ENCODE measurements around the gene ASIC3. TPM values are rescaled to one million over a fixed set of nuclear protein-coding genes. Genes with fewer than 3 reads are reported as not detected.
"Not testable (repeated sequence)": the region's sequence is repeated elsewhere in the genome, so short reads cannot be mapped to it uniquely, and the experiment has no call there.

ASIC3 gene
- 1 to 10 TPM; 2.1 to 6.4 (median 4.3) TPM for polyA plus RNA-seq (ENCODE audit: insufficient read length in 10 of 10)
- long read RNA-seq, donor 1 = 0 reads
- long read RNA-seq, donor 2 = 0 reads
- long read RNA-seq, donor 3 = 0 reads
- long read RNA-seq, donor 4 = 0 reads
- long read RNA-seq, donor 5 = 0 reads
- long read RNA-seq, donor 6 = 0 reads
- long read RNA-seq, donor 7 = 0 reads
- long read RNA-seq, donor 8 = 0 reads
- long read RNA-seq, donor 9 = 0 reads

DNA sequence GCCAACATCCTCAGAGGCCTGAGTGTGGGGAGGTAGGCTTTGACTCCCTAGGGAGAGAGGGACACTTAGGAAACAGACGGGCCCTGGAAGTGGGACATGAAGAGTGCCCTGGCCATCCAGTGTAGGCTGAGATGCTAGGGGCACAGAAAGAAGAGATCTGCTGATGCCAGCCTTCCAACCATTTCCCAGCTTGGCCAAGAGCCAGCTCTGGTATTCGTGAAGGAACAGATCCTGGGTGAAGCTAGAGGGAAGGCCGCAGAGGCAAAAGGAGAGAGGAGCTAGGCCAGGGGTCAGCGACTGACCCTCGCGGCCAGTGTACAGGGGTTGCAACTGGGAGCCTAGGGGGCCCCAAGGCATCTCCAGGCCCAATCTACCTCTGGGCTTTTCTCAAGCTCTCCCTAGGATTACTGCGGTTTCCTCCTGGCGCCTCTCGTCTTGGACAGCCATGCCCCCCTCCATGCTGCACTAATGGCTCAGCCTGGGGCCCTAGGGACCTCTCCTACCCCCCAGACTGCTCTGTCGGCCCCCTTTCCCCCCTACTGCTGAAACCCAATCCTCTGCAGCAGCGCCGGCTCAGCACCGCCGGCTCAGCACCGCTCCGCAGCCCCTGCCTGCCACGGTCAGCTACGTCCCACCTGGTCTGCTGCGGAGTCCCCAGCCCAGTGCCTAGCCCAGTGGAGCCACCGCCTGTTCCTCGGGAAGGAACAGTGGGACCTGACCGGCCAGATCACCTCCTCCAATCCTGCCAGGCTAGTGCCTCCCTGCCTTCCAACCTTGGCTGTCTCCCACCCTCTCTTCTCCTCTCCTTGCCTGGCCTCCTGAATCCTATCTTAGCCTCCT is at the start of gene ASIC3:
ASIC3 (plus strand) TSS at position 556 of the 840 bp plus-strand sequence. CDS start 355 bp downstream, outside the sequence.
- no peak for DNase-seq

DNA sequence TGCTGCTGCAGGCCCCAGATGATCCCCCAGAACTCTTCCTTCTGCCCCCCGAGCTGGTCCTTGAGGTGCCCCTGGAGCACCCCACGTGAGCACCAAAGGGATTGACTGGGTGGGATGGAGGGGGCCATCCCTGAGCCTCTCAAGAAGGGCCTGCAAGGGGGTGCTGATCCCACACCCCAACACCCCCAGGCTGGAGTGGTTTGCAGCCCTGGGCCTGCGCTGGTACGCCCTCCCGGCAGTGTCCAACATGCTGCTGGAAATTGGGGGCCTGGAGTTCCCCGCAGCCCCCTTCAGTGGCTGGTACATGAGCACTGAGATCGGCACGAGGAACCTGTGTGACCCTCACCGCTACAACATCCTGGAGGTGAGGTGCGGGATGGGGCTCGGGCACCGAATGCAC is 49.3 kb upstream of the ASIC3 start:
- DNase-seq = no peak

DNA sequence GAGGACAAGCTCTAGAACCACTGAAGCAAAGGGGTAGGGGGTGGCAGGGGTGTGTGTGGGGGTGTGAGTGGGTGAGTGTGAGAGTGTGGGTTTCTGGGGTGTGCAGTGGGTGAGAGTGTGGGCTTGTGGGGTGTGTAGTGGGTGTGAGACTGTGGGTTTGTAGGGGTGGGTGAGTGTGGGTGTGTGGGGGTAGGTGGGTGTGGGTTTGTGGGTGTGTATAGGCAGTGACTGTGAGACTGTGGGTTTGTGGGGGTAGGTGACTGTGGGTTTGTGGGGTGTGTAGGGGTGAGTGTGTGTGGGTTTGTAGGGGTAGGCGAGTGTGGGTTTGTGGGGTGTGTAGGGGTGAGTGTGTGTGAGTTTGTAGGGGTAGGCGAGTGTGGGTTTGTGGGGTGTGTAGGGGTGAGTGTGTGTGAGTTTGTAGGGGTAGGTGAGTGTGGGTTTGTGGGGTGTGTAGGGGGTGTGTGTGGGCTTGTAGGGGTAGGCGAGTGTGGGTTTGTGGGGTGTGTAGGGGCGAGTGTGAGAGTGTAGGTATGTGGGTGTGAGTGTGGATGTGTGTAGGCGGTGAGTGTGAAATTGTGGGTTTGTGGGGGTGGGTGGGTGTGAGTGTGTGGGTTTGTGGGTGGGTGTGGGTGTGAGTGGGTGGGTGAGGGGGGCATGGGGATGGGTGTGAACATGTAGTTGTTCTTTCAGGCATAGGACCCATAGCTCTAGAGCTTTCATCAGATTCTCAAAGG is 48.7 kb upstream of the ASIC3 start:
- DNase-seq = no peak

DNA sequence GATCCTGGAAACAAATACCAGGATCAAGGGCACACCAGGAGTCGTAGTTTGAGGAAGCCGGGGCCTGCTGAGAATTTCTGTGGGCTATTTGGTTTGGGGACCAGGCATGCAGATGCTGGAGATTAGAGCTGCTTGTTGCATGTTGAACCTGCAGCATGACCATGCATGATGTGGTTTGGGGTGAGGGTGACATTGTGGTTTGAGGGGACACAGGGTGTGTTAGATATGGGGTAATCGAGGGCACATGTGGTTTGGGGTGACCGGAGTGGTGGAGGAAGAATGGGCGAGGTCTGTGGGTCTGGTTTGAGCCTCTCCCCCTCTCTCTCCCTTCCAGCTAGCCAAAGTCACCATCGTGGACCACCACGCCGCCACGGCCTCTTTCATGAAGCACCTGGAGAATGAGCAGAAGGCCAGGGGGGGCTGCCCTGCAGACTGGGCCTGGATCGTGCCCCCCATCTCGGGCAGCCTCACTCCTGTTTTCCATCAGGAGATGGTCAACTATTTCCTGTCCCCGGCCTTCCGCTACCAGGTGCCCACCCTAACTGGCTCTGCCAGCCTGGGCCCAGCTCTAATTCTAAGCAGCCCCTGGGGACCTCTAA is 47.3 kb upstream of the ASIC3 start:
- DNase-seq = no peak

DNA sequence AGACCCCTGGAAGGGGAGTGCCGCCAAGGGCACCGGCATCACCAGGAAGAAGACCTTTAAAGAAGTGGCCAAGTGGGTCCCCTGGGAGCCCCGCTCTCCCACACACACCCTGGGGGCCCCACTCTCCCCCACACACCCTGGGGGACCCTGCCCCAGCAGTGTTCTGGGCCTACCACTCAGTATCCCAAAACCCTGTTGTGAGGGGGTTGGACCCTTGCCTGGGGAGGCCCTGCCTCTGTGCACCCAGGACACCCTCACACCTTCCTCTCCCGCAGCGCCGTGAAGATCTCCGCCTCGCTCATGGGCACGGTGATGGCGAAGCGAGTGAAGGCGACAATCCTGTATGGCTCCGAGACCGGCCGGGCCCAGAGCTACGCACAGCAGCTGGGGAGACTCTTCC is 46.8 kb upstream of the ASIC3 start:
- DNase-seq = no peak

DNA sequence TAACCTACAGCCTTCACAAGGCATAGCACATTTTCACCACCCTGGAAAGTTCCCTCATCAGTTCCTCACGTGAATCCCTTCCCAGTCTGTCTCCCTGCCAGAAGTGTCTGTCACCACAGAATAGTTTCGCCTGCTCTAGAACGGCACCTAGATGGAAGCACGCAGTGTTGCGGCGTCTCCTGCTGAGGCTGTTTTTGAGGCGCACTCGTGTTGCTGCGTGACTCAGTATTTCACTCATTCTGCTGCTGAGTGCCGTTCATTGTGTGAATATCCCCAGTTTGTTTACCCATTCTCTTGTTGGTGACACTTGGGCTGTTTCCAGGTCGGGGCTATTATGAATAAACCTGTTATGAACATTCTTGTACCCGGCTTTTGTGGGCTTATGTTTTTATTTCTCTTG is 44.8 kb upstream of the ASIC3 start:
- no peak for DNase-seq

DNA sequence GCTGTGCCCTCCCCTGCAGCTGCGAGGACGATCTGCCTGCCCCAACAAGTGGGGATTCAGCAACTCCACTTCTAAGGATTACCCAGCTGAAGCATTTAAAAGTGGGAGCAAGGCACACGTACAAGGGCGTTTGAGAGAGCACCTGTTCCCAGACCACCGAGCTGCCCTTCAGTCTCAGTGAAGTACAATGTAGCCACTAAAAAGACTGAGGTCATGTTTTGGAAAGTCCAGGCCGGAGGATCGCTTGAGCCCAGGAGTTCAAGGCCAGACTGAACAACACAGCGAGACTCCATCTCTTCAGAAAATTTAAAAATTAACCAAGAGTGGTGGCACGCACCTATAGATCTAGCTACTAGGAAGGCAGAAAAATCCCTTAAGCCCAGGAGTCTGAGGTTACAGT is 42.8 kb upstream of the ASIC3 start:
- DNase-seq = no peak

DNA sequence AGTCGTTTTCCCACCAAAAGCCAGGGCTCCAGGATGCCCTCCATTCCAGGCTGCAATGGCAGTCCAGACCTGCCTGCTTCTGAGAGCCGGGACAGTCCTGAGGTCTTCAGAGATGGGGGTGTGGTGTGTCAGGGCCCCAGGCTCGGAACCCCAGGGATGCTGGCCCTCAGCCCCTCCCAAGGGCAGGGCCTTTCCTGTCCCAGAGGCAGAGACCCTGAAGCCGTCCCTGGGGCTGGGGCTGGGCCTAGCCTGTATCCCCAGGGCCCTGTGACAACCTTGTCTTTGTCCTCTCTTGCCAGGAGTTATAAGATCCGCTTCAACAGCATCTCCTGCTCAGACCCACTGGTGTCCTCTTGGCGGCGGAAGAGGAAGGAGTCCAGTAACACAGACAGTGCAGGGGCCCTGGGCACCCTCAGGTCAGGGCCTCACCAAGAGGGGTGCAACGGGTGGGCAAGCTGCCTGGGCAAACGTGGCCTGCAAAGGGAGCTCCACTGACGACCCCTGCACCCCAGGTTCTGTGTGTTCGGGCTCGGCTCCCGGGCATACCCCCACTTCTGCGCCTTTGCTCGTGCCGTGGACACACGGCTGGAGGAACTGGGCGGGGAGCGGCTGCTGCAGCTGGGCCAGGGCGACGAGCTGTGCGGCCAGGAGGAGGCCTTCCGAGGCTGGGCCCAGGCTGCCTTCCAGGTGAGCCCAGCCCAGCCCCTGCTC is 41.6 kb upstream of the ASIC3 start:
- DNase-seq = no peak

DNA sequence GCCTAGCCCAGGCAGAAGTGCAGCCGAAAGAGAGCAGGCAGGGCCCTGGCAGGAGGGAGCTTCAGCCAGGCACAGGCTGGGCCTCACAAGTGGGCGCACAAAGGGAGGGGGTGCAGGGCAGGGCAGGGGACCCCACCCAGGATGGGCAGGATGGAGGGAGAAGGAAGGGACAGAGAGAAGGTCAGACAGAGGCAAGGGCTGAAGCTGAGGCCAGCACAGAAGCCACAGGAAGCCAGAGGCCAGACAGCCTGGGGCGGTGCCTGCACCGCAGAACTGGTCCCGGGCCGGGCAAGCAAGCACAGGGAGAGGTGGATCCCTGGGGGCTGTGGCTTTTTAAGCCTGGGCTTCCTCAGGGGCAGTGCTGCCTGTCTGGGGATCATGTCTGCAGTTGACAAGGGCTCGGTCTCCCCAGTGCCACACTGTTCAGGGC is 40.8 kb upstream of the ASIC3 start:
- no peak for DNase-seq

DNA sequence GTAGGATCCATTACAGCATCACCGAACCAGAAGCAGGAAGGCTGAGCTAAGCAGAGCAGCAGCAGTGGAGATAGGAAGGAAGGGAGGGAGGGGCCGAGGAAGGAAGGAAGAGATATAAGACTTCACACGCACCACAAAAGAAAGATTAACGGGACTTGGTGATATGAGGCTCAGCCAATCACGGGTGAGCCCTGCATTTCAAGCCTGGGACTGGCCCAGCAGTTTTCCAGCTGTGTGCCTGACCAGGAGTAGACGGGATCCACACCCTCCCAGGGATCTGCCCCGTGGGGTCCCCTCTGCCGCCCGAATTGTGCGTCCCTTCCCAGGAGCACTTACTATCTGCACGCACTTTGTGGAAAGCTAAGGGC is 40.2 kb upstream of the ASIC3 start:
- DNase-seq = no peak

DNA sequence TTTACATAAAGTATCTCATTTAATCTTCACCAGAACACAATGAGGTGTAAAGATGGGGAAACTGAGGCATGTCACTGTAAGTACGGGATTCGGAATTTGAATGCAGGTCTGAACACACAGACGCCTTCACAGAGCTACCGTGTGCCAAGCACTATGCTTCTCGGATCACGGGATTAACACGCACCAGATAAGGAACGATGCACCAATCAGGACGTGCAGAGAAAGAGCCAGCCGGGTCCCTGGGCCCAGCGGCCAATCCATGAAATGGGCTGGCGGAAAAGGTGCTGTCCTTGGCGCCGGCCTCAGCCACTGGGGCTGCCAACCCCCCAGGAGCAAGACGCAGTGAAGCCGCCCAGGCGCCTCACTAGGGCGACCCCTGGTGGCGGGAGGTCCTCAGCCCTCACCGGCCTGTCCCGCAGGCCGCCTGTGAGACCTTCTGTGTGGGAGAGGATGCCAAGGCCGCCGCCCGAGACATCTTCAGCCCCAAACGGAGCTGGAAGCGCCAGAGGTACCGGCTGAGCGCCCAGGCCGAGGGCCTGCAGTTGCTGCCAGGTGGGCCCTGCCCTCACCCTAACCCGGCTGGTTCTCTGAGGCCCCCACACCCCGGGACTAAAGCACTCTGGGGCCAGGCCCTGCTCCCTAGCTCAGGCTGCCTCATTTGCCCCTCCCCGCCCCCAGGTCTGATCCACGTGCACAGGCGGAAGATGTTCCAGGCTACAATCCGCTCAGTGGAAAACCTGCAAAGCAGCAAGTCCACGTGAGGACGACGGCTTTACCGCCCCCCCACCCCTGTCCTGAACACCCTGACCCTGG is 39.6 kb upstream of the ASIC3 start:
- peak in 2 of 3 donors; percentile 54 to 73 for DNase-seq

DNA sequence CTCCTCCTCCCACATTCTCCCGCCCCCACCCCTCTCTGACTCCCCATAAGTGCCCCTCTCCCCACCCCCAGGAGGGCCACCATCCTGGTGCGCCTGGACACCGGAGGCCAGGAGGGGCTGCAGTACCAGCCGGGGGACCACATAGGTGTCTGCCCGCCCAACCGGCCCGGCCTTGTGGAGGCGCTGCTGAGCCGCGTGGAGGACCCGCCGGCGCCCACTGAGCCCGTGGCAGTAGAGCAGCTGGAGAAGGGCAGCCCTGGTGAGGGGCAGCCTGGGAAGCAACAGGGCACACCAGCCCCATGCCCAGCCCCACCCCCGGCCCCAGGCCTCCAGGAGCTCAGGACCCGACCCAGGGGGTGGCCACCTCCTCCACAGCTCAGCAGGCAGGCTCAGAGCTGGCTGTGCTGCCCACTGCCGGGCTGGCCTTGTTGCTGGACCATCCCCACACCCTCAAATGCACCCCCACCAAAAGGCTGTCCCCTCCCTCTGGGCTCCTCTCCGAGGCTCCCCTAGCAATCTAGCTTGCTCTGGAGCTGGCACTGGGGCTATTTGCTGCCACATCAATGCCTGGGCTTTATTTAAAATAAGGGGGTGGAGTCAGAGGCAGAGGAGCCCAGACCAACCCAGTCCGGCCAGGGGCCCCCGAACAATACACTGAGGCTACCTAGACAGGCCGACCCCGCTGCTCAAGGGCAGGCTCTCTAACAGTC is 38.8 kb upstream of the ASIC3 start:
- DNase-seq = no peak

DNA sequence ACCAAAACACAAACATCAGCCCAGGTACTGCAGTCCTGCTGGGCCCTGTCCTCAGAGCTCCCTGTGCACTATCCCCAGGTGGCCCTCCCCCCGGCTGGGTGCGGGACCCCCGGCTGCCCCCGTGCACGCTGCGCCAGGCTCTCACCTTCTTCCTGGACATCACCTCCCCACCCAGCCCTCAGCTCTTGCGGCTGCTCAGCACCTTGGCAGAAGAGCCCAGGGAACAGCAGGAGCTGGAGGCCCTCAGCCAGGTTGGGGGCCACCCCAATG is 38.4 kb upstream of the ASIC3 start:
- DNase-seq = no peak

DNA sequence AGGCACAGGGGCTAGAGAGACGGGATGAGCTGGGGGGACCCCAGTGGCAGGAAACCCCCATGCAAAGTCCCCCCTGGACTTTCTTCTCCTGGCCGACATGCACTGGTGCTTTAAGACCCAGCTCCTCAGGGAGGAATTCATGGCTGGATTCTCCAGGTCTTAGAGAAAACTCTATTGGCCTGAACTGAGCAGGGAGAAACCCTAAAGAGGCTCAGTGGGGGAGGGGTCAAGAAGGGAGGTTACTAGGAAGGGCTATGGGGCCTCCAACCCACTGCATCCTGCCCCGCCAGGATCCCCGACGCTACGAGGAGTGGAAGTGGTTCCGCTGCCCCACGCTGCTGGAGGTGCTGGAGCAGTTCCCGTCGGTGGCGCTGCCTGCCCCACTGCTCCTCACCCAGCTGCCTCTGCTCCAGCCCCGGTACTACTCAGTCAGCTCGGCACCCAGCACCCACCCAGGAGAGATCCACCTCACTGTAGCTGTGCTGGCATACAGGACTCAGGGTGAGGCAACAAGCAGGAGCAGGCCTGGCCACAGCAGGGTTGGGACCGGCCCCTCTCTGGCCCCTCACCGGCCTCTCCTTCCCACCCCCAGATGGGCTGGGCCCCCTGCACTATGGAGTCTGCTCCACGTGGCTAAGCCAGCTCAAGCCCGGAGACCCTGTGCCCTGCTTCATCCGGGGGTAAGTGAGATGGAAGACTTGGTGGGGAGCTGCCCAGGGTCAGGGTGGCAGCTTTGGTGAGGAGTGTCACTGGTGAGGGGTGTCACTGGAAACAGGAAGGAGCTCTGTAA is 37.8 kb upstream of the ASIC3 start:
- peak in 1 of 3 donors; percentile 55 for DNase-seq

DNA sequence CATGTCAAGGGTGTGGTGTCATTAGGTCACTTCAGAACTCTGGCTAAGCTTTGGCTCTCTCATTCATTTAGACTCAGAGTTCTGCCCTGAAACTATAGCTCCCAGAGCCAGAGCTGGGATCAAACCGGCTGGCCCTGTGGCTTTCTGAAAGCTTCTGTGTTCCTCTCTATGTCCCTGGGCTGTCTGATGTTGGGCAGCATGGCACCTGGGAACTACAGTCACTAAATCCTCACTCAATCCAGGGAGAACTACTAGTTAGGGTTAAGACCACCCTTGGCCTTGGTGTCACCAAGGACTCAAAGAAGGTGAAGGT is 37.3 kb upstream of the ASIC3 start:
- DNase-seq = no peak

DNA sequence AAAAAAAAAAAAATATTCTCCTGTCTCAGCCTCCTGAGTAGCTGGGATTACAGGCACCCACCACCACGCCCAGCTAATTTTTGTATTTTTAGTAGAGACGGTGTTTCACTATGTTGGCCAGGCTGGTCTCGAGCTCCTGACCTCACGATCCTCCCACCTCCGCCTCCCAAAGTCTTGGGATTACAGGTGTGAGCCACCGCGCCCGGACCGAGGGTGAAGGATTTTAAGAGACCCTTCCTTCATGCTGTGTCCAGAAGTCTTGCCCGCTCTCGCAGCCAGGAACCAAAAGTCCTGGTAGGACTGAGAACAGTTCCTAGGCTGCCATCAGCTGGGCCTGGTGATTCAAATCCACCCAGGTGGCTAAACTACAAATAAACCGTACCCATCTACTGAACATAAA is 36.7 kb upstream of the ASIC3 start:
- not testable (repeated sequence) for DNase-seq

DNA sequence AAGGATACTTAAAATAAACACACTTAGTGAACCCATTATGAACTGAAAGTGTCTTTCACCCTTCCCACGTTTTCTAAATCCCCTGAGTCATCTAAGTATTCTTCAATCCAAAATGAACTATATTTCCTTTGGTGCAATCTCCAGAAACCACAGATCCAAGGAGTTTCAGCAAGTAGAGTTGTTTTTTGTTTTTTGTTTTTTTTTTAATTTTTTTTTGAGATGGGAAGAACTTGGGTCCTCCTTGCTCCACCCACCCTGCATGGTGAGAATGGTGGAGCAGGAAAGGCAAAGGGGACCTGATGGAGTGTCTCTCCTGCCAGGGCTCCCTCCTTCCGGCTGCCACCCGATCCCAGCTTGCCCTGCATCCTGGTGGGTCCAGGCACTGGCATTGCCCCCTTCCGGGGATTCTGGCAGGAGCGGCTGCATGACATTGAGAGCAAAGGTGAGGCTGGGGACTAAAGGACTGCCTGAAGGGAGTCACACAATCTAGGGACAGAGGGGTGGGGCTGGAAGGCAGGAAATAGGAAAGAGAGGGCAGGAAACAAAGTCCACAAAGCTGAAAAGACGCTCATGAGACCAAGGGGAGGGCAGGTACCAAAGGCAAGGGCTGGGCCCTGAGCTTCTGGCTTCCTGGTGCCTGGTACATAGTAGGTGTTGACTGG is 36.2 kb upstream of the ASIC3 start:
- DNase-seq = no peak

DNA sequence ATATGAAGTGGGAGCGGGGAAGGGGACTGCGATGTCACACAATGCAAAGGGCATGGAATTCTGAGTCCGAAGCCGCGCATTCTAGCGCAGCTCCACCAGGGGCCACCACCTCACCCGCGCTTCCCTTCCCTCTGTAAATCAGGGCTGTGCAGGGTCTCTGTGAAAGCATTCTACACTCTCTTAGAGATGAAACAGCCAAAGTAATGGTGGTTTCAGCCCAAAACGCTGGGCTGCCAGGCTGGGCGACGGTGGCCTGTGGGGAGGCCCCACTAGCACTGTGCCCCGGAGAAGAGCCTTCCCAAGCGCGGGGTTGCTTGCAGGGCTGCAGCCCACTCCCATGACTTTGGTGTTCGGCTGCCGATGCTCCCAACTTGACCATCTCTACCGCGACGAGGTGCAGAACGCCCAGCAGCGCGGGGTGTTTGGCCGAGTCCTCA is 35.4 kb upstream of the ASIC3 start:
- DNase-seq = peak in 2 of 3 donors; percentile 46 to 75

DNA sequence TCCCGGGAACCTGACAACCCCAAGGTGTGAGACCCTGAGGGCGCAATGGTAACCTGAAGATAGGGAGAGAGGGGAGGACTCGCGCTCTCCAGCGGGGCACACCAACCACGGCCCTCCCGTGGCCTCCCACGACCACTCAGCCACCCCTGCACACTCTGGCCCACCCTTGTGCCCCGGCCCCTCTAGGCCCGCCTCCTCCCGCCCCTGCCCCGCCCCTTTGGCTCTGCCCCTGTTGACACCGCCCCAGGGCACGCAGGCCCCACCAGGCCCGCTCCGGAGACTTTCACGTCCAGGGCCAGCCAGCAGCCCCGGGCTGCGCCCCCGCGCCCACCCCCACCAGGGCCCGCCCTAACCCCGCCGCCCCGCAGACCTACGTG is 35.0 kb upstream of the ASIC3 start:
- DNase-seq = no peak
